ENCODE measurements around the gene LAMTOR2. TPM values are rescaled to one million over a fixed set of nuclear protein-coding genes. Genes with fewer than 3 reads are reported as not detected.
A peak's percentile ranks its signal among the peaks of the same experiment; 100 is the strongest.

LAMTOR2 gene
- total and polyA plus RNA-seq, 9 of the 15 experiments (the other 6 are each of a cell fraction or from before 2014, with no cell fraction given): 39.0 to 161 (median 74.6) TPM

- TF ChIP-seq THAP7 (CRISPR knock-in tag; IDR thresholded peaks at IDR 0.05): no peak
- peak in 1 of 2 experiments; percentile 33; a peak in 1 of 4 replicates for TF ChIP-seq RCOR1 (IDR thresholded peaks at IDR 0.05; ENCODE audit: borderline replicate concordance in 1 of 2, low read depth in 2 of 2, low read length in 2 of 2)
- TF ChIP-seq POLR3A (IDR thresholded peaks at IDR 0.05; ENCODE audit: borderline replicate concordance, extremely low read depth, insufficient read depth, insufficient read length): no peak
- no peak for TF ChIP-seq ZNF24 (IDR thresholded peaks at IDR 0.05)
- no peak for TF ChIP-seq RBM22 (IDR thresholded peaks at IDR 0.05; ENCODE audit: low read depth, low read length, poor library complexity, severe bottlenecking)
- TF ChIP-seq ZNF12 (CRISPR knock-in tag; IDR thresholded peaks at IDR 0.05): no peak
- TF ChIP-seq CBFB (CRISPR knock-in tag; IDR thresholded peaks at IDR 0.05): no peak
- TF ChIP-seq NKRF (IDR thresholded peaks at IDR 0.05; ENCODE audit: borderline replicate concordance): no peak
- no peak for TF ChIP-seq STAT6 (CRISPR knock-in tag; IDR thresholded peaks at IDR 0.05)
- no peak for TF ChIP-seq ZKSCAN1 (IDR thresholded peaks at IDR 0.05; ENCODE audit: low read depth, low read length)
- TF ChIP-seq ZBTB5 (IDR thresholded peaks at IDR 0.05): no peak
- no peak for TF ChIP-seq E2F4 (CRISPR knock-in tag; IDR thresholded peaks at IDR 0.05; ENCODE audit: low read depth)
- TF ChIP-seq RUNX1 (IDR thresholded peaks at IDR 0.05; ENCODE audit: low read depth): no peak
- no peak for TF ChIP-seq CEBPB (tag; IDR thresholded peaks at IDR 0.05)
- no peak for TF ChIP-seq RBM17 (IDR thresholded peaks at IDR 0.05; ENCODE audit: borderline replicate concordance, low read depth, low read length)
- TF ChIP-seq ZNF589 (CRISPR knock-in tag; IDR thresholded peaks at IDR 0.05; ENCODE audit: low read depth): no peak
- no peak for TF ChIP-seq ZNF133 (CRISPR knock-in tag; IDR thresholded peaks at IDR 0.05)
- no peak for TF ChIP-seq ARID1B (IDR thresholded peaks at IDR 0.05)
- TF ChIP-seq TFAM (CRISPR knock-in tag; conservative IDR thresholded peaks at IDR 0.05): no peak
- no peak for TF ChIP-seq ESRRA (IDR thresholded peaks at IDR 0.05; ENCODE audit: borderline replicate concordance, low read depth)
Measured at GRCh38 chr1:156020293-156021092, 34.1 kb upstream of the LAMTOR2 start, which contains the start of gene SSR2 (continued).
